Activated T-helper 1 cell treated with Interleukin-2 at 50 U/mL for 16 hours (primary cell): ENCODE results near the gene CSNK1E.
"Not testable (repeated sequence)": the region's sequence is repeated elsewhere in the genome, so short reads cannot be mapped to it uniquely, and the experiment has no call there.

Experiments
- DNase-seq: peaks from one replicate; pipeline ENCODE4 v3.0.0-alpha.2; 2020; ENCODE audit warnings: low read depth

Gene CSNK1E

DNA sequence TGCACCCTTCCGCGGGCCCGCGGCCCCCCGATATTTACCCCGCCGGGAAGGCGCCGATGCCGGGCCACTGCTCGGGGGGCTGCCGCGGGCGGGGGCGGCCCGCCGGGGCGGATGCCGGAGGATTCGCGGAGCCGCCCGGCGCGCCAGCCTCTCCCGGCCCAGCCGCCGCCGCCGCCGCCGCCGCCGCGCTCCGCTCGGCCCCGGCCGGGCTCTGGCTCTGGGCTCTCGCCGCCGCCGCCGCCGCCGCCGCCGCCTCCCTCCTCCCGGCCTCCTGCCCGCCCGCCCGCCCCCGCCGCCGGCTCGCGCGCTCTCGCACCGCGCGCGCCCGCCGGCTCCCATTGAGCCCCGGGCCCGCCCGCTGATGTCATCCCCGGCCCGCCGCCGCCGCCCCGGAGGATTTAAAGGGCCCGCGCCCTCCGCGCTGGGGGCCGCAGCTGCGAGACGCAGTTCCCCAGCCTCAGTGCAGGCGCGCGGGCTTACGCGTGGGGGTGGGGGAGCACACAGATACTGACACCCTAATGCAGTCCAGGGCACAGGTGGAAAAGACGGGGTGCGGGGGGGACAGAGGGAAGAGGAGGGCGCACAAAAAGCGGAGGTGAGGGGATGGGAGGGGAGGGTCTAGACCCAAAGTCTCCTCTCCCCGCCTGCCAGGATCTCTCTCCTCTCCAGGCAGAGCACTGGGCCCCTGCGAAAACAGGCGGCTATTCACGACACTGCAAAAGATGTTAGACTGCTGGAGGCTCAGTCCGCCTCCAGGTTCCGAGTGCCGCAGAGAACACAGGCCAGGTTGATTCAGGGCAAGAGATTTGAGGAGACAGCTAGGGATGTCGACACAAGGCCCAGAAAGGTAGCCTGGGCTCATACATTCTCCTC is at the start of gene CSNK1E:
TSS of gene CSNK1E (minus strand) at position 312 of the 873 bp plus-strand sequence. CDS start 3,276 bp downstream, outside the sequence.
- DNase-seq: peak; percentile 65

- DNase-seq: not testable (repeated sequence)
Measured at GRCh38 chr22:38365829-38366228, 48.6 kb upstream of the CSNK1E start.

- DNase-seq: not testable (repeated sequence)
Measured at GRCh38 chr22:38365174-38365573, 47.9 kb upstream of the CSNK1E start.

DNA sequence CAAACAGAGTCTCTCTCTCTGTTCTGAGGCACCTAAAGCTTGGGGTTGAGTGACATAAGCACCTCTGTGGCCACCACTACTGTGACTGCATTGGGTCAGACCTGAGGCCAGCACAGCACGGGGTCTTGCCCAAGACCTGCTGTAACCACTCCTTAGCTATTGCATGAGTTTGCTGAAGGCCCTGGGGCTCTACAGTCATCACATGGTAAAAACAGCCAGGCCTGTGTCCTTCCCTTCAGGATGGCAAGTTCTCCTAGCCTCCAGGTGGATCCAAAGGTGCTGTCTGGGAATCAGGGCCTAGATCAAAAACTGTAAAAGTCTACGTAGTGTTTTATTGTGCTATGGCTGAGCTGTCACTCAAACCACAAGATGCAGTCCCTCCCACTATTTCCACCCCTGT is 43.3 kb upstream of the CSNK1E start:
- not testable (repeated sequence) for DNase-seq

- not testable (repeated sequence) for DNase-seq
Measured at GRCh38 chr22:38359817-38360216, 42.6 kb upstream of the CSNK1E start.

DNA sequence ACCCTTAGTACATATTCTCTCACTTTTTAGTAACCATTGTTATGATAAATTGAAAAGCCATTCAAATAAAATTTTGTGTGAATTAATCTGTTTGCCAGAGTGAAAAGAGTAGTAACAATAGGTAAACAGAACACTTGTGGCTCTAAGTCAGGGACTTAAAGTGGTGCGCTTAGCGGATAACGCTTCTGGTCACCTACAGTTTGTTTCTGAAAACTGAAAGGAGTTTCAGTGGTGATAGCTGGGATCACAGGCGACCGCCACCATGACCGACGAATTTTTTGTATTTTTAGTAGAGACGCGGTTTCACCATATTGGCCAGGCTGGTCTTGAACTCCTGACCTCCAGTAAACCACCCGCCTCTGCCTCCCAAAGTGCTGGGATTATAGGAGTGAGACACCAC is 40.7 kb upstream of the CSNK1E start:
- not testable (repeated sequence) for DNase-seq

GRCh38 chr22:38355275-38355674 is 38.0 kb upstream of the CSNK1E start:
- DNase-seq: no peak

- no peak for DNase-seq
Measured at GRCh38 chr22:38353701-38354100, 36.5 kb upstream of the CSNK1E start.

- DNase-seq: peak; percentile 57
Measured at GRCh38 chr22:38353142-38353629, 36.0 kb upstream of the CSNK1E start.

DNA sequence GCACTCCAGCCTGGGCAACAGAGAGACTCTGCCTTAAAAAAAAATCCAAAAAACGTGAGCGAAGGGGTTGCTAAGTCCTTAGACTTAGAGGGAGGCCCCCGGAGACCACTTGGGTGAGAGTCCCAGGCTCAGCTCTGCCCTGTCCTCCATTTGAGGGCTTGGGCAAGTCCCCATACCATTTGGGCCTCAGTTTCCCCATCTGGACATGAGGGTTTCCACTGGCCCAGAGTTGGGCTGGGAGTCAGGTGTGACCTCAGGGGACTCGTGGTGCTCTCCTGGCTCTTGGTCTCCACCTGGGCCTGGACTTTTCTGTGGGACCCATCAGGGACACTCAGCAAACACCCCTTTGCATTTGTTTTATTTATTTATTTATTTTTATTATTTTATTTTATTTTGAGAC is 35.2 kb upstream of the CSNK1E start:
- no peak for DNase-seq

GRCh38 chr22:38350444-38351359 is 33.5 kb upstream of the CSNK1E start:
- DNase-seq: no peak

- DNase-seq: no peak
Measured at GRCh38 chr22:38348751-38349496, 31.7 kb upstream of the CSNK1E start.

DNA sequence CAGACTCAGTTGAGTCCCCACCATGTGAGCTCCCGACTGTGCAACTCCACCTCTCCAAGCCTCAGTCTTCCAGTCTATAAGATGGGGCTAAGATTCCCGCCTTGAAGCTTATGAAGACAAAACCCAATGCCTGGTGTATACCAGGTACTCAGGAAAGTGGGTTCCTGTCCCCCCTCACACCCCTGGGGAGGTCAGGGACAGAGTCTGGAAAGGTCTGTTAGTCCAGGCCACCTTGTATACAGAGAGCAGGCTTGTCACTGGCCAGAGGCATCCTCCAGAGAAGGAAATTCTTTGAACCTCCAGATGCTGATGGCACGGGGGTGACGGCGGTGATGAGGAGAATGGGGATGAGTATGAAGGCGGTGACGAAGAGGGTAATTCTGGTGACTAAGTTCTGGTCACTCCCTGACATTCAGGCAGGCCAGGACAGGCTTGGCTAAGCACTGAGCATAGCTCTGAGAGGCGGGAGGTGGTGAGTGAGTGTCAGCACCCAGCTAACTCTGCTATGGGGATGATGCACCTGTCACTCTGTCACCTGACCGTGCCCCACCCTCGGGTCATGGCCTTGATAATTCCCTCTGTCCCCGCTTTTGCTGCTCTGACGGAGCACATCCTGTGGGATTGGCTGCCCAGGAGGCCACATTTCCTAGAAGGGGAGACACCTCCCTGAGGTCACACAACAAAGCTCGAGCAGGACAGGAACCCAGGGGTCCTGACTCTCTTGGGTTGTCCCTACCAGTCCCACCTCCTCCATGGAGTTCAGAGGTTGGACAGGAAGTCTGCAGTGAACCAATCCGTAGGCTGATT is 30.9 kb upstream of the CSNK1E start:
- no peak for DNase-seq

GRCh38 chr22:38347181-38347943 is 30.1 kb upstream of the CSNK1E start:
- DNase-seq: no peak

DNA sequence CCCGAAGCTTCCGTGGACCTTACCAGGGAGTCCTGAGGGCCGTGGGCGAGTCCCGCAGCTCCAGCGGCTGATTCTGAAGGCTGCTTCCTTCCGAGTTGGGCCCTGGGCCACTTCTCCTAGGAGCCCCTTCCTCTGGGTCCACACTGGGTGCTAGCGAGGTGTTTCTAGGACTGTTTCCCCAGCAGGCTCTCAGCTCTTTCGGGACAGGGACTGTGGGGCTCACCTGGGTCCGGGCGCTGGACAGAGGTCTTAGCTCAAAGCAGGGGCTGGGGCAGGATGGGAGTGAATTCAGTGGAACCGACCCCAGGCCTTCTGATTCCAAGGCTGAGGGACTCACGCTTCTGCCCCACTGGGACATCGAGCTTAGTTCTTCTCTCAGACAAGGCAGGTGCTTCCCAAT is 29.3 kb upstream of the CSNK1E start:
- DNase-seq: no peak

GRCh38 chr22:38345782-38346181 is 28.5 kb upstream of the CSNK1E start:
- DNase-seq: no peak

DNA sequence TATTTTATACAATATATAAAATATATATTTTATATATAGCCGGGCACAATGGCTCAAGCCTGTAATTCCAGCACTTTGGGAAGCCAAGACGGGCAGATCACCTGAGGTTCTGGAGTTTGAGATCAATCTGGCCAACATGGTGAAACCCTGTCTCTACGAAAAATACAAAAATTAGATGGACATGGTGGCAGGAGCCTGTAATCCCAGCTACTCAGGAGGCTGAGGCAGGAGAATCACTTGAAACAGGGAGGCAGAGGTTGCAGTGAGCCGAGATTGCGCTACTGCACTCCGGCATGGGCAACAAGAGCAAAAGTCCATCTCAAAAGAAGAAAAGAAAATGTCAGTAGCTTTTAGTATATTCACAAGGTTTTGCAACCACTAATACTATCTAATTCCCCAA is 22.7 kb upstream of the CSNK1E start:
- DNase-seq: not testable (repeated sequence)

DNA sequence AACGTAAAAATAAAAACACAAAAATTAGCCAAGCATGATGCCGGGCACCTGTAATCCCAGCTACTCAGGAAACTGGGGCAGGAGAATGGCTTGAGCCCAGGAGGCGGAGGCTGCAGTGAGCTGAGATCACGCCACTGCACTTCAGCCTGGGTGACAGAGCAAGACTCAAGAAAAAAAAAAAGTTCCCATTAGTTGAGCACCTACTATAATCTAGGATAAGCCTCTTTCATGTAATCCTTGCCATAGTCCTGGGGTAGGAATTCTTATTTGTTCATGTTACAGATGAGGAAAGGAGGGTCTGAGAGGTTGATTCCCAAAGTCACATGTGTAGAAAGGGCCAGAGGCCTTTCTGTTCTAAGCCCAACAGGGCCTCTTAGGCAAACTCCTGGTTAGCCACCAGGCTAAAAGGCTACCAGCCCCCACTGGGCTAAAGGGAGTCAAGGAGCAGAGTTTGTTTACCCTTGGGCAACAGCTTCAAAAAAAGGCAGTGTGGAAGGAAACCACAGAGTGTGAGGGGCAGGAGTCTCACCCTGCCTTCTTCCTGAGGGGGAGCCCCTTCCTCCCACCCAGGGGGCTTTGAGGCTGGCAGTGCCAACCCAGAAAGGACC is 21.6 kb upstream of the CSNK1E start:
- DNase-seq: no peak

- no peak for DNase-seq
Measured at GRCh38 chr22:38336699-38337098, 19.5 kb upstream of the CSNK1E start.

DNA sequence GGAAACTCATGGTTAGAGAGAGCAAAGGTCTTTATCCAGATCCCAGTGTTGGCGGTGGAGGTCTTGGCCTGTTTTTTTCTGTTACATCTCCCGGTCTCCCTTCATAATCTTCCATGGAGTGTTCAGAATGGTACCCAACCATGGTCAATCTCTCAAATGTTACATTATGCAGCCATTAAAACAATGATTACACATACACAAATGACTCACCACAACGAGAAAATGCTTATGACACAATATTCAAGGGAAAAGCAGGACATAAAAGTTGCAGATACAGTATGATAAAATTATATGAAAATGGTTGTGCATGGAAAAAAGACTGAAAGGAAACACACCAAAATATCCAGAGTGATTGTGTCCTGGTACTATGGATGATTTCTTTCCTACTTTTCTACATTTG is 17.8 kb upstream of the CSNK1E start:
- DNase-seq: no peak
